H1 (cell line): Measurements from ENCODE around the gene FGFRL1.

ENCODE experiments used
- ATF3 ChIP-seq: IDR thresholded peaks from 2 replicates; pipeline ENCODE4 v1.6.1; 2011; ENCODE audit warnings: low read depth, mild to moderate bottlenecking, low read length; ENCODE audit not compliant: insufficient read depth
- EP300 ChIP-seq, 2 experiments: IDR thresholded peaks; 1 replicate in 1 of 2; 2 replicates in 1 of 2; pipeline ENCODE4 v1.6.1; 2011 to 2012; ENCODE audit warnings: low read depth in 2 of 2, low read length in 2 of 2, mild to moderate bottlenecking in 2 of 2, borderline replicate concordance in 1 of 2, inconsistent platforms in 1 of 2, moderate library complexity in 1 of 2
- POLR2A ChIP-seq, 2 experiments: IDR thresholded peaks; 1 replicate in 1 of 2; 2 replicates in 1 of 2; pipeline ENCODE4 v1.6.1; 2011; ENCODE audit warnings: low read depth in 2 of 2, low read length in 2 of 2, mild to moderate bottlenecking in 2 of 2; ENCODE audit errors: control extremely low read depth in 1 of 2
- POLR2AphosphoS5 ChIP-seq: IDR thresholded peaks from 2 replicates; pipeline ENCODE4 v1.6.1; 2011; ENCODE audit warnings: low read depth, low read length
- SIN3A ChIP-seq, 2 experiments: IDR thresholded peaks in 1 of 2; conservative IDR thresholded peaks in 1 of 2; 2 replicates each; pipeline ENCODE4 v1.6.1; 2011 to 2012; ENCODE audit warnings: low read length in 2 of 2, improper control_type of control experiment in 1 of 2, low read depth in 1 of 2, mild to moderate bottlenecking in 1 of 2
- TAF1 ChIP-seq: IDR thresholded peaks from 2 replicates; pipeline ENCODE4 v1.6.1; 2011; ENCODE audit warnings: mild to moderate bottlenecking, low read depth, low read length
- TF ChIP-seq, protein P1 (sequence below), 3 experiments: IDR thresholded peaks; 1 replicate in 2 of 3; 2 replicates in 1 of 3; pipeline versions ENCODE4 v1.5.1 to v1.6.1; 2011; ENCODE audit warnings: low read length in 3 of 3, mild to moderate bottlenecking in 3 of 3, inconsistent platforms in 2 of 3, low read depth in 1 of 3, moderate library complexity in 1 of 3; ENCODE audit not compliant: insufficient read depth in 1 of 3; ENCODE audit errors: control extremely low read depth in 1 of 3

DNA sequence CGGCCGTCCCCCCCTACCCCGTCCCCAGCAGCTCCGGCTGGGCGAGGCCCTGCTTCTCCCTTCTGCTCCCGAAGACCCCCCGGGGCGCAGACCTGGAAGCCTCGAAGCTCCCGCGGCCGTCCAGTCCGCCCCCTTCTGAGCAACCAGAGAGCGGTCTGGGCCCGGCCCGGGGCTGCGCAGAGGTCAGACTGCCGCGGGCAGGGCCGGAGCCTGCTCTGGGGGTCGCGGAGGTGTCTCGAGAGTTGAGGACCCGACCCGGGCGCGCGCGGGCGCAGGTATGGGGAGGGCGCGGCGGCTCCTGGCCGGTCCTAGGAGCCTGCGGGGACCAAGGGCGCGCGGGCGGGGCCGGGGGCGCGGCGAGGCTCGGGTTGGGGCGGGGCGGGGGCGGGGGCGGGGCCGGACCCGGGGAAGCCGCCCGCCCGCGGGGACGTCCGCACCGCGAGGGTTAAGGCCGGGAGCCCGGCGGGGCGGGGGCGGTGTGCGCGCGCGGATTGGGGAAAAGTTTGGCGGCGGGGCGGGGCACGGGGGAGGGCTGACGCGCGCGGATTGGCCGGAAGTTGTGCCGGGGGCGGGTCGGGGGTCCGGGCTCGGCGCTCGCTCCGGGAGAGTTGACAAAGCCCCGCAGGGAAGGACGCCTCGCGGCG, at the start of gene FGFRL1:
- TF ChIP-seq, protein P1, sequence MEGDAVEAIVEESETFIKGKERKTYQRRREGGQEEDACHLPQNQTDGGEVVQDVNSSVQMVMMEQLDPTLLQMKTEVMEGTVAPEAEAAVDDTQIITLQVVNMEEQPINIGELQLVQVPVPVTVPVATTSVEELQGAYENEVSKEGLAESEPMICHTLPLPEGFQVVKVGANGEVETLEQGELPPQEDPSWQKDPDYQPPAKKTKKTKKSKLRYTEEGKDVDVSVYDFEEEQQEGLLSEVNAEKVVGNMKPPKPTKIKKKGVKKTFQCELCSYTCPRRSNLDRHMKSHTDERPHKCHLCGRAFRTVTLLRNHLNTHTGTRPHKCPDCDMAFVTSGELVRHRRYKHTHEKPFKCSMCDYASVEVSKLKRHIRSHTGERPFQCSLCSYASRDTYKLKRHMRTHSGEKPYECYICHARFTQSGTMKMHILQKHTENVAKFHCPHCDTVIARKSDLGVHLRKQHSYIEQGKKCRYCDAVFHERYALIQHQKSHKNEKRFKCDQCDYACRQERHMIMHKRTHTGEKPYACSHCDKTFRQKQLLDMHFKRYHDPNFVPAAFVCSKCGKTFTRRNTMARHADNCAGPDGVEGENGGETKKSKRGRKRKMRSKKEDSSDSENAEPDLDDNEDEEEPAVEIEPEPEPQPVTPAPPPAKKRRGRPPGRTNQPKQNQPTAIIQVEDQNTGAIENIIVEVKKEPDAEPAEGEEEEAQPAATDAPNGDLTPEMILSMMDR (IDR thresholded peaks at IDR 0.05; ENCODE audit: control extremely low read depth in 1 of 3, insufficient read depth in 1 of 3, low read depth in 1 of 3, low read length in 3 of 3) = no peak
- TF ChIP-seq POLR2A (IDR thresholded peaks at IDR 0.05; ENCODE audit: control extremely low read depth in 1 of 2, low read depth in 2 of 2, low read length in 2 of 2) (no peak), EP300 (IDR thresholded peaks at IDR 0.05; ENCODE audit: borderline replicate concordance in 1 of 2, low read depth in 2 of 2, low read length in 2 of 2) (no peak), SIN3A (conservative IDR thresholded peaks at IDR 0.05 in 1 of 2, IDR thresholded peaks at IDR 0.05 in 1 of 2; ENCODE audit: low read depth in 1 of 2, low read length in 2 of 2) (no peak), ATF3 (no peak), TAF1 (no peak), POLR2AphosphoS5 (no peak)
